ENCODE measurements around the gene CHST11. TPM values are rescaled to one million over a fixed set of nuclear protein-coding genes. Genes with fewer than 3 reads are reported as not detected.

CHST11 gene
- total RNA-seq, 1 donor, result 10.8 TPM

- peak; percentile 87 for DNase-seq (ENCODE audit: low read depth)
- H3K4me3 ChIP-seq (ENCODE audit: low read depth, low read length), result no peak overlapping the region
- no peak for TF ChIP-seq CTCF (IDR thresholded peaks at IDR 0.05; ENCODE audit: insufficient read depth, low read length)
Observed at GRCh38 chr12:104667139-104667538, 210.4 kb downstream of the CHST11 start.

- no peak overlapping the region for H3K4me3 ChIP-seq (ENCODE audit: low read depth, low read length)
- no peak for TF ChIP-seq CTCF (IDR thresholded peaks at IDR 0.05; ENCODE audit: insufficient read depth, low read length)
- peak; percentile 73 for DNase-seq (ENCODE audit: low read depth)
Observed at GRCh38 chr12:104668274-104668718, 211.5 kb downstream of the CHST11 start.

- no peak overlapping the region for H3K4me3 ChIP-seq (ENCODE audit: low read depth, low read length)
- no peak for DNase-seq (ENCODE audit: low read depth)
- peak; percentile 14 for TF ChIP-seq CTCF (IDR thresholded peaks at IDR 0.05; ENCODE audit: insufficient read depth, low read length)
Observed at GRCh38 chr12:104669089-104669721, 212.5 kb downstream of the CHST11 start.

- DNase-seq (ENCODE audit: low read depth), result peak; percentile 67
- no peak for TF ChIP-seq CTCF (IDR thresholded peaks at IDR 0.05; ENCODE audit: insufficient read depth, low read length)
Observed at GRCh38 chr12:104669851-104670337, 213.1 kb downstream of the CHST11 start.

GRCh38 chr12:104670439-104671408 lies 214.0 kb downstream of the CHST11 start:
- no peak for DNase-seq (ENCODE audit: low read depth)
- no peak for TF ChIP-seq CTCF (IDR thresholded peaks at IDR 0.05; ENCODE audit: insufficient read depth, low read length)
- H3K4me3 ChIP-seq (ENCODE audit: low read depth, low read length), result no peak overlapping the region

More at GRCh38 chr12:104669851-104670337, 213.1 kb downstream of the CHST11 start:
- H3K4me3 ChIP-seq (ENCODE audit: low read depth, low read length), result no peak overlapping the region

GRCh38 chr12:104671409-104672095 lies 214.8 kb downstream of the CHST11 start:
- DNase-seq (ENCODE audit: low read depth), result peak; percentile 86
- TF ChIP-seq CTCF (IDR thresholded peaks at IDR 0.05; ENCODE audit: insufficient read depth, low read length), result no peak
- H3K4me3 ChIP-seq (ENCODE audit: low read depth, low read length), result no peak overlapping the region
